K562 (cell line): ENCODE results near the gene CDC42EP5. TPM values are rescaled to one million over a fixed set of nuclear protein-coding genes. Genes with fewer than 3 reads are reported as not detected.

Experiments used
- HNRNPLL ChIP-seq: fragments of 200-400 bp; formaldehyde crosslinking; IDR thresholded peaks from 2 replicates; pipeline ENCODE4 v1.6.1; 2017; ENCODE audit warnings: low read length, low read depth, mild to moderate bottlenecking; ENCODE audit not compliant: poor library complexity, severe bottlenecking
- KLF10 ChIP-seq: fragments of 250-450 bp; sonication (Bioruptor Pico); IDR thresholded peaks from 2 replicates; pipeline ENCODE4 v1.6.1; 2021; ENCODE audit warnings: matching md5 sums
- MGA ChIP-seq: fragments of 450-650 bp; IDR thresholded peaks from 2 replicates; pipeline ENCODE4 v1.6.1; 2016; ENCODE audit warnings: mild to moderate bottlenecking, moderate library complexity
- RBFOX2 ChIP-seq: fragments of 200-400 bp; formaldehyde crosslinking; IDR thresholded peaks from 2 replicates; pipeline ENCODE4 v1.6.1; 2017; ENCODE audit warnings: low read depth, mild to moderate bottlenecking, low read length, moderate library complexity
- SETDB1 ChIP-seq: IDR thresholded peaks from one replicate; pipeline ENCODE4 v1.6.1; 2012; ENCODE audit warnings: low read length, control low read depth, inconsistent platforms
- TGIF2 ChIP-seq: sonication (generic); formaldehyde crosslinking; IDR thresholded peaks from 2 replicates; pipeline ENCODE4 v1.8.1; 2022; ENCODE audit warnings: mild to moderate bottlenecking, missing genetic modification reagents, moderate library complexity
- THAP12 ChIP-seq: fragments of 250-450 bp; sonication (Bioruptor Pico); IDR thresholded peaks from 2 replicates; pipeline ENCODE4 v1.9.0; 2021; ENCODE audit warnings: mild to moderate bottlenecking, inconsistent platforms
- ZNF282 ChIP-seq: sonication (generic); formaldehyde crosslinking; IDR thresholded peaks from 2 replicates; pipeline ENCODE4 v1.8.1; 2023; ENCODE audit warnings: missing genetic modification reagents
- ZNF696 ChIP-seq: fragments of 250-450 bp; sonication (Bioruptor Pico); conservative IDR thresholded peaks from 2 replicates; pipeline ENCODE4 v1.4.0; 2020; ENCODE audit warnings: mild to moderate bottlenecking, moderate library complexity
- polyA plus RNA-seq, 8 experiments: library from polyadenylated mRNA; depleted of rRNA in 4 of 8; stranded (reverse) in 5 of 8; unstranded in 3 of 8; fragments of >200 nt; fragmentation: Nextera tagmentation in 2 of 8; fragmentation: Illumina TruSeq in 1 of 8; extraction: Ambion mirVana in 2 of 8; extraction: Trizol in 1 of 8; gene quantifications; 2 replicates each; pipeline versions ENCODE4 v1.2.1 to v1.2.3, GENCODE V29; 2011 to 2014; ENCODE audit warnings: inconsistent platforms in 1 of 8, missing spikeins in 1 of 8
- total RNA-seq, 7 experiments: library from RNA; depleted of rRNA in 6 of 7; stranded (reverse); fragments of >200 nt in 6 of 7; fragmentation: Illumina TruSeq in 2 of 7; extraction: Trizol in 2 of 7; gene quantifications; 2 replicates each; pipeline versions ENCODE4 v1.2.1 to v1.2.3, GENCODE V29; 2011 to 2021; ENCODE audit warnings: low replicate concordance in 1 of 7
- TF ChIP-seq, protein P1 (sequence below), 2 experiments: fragments of 150-350 bp in 1 of 2; IDR thresholded peaks; 2 replicates each; pipeline ENCODE4 v1.6.1; 2012 to 2016; ENCODE audit warnings: low read depth in 2 of 2, low read length in 2 of 2, mild to moderate bottlenecking in 1 of 2, moderate library complexity in 1 of 2

CDC42EP5 gene
- total and polyA plus RNA-seq, 9 of the 15 experiments (the other 6 are each of a cell fraction or from before 2014, with no cell fraction given): 0.15 to 0.38 TPM; not detected in 7

DNA sequence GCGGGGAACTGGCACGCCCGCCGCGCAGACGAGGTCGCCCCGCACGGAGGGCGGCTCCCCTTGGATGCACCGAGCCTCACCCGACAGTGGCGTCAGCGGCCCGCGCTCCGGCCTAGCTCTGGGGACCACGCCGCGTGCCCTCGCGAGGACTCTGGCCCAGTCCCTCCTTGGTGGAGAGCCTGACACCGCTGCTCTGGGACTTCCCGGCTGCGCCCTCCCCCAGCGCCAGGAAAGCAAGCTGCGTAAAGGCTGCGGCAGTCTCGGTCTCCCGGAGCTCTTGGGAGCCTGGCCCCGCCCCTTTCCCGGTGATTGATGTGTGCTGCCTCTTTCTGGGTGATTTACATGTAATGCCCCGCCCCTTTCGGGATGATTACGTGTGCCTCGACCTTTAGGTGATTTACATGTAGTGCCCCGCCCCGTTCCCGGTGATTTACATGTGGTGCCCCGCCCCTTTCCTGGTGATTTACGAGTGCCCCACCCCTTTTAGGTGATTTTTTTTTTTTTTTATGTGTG lies 9.5 kb downstream of the CDC42EP5 start, which contains the start of gene LENG9 (continued):
- no peak for TF ChIP-seq ZNF696 (CRISPR knock-in tag)
- TF ChIP-seq KLF10: no peak
- peak; percentile 61 for TF ChIP-seq RBFOX2
- no peak for TF ChIP-seq THAP12 (CRISPR knock-in tag)
- TF ChIP-seq SETDB1: no peak
- peak; percentile 99 for TF ChIP-seq HNRNPLL
- no peak for TF ChIP-seq TGIF2 (CRISPR knock-in tag)
- TF ChIP-seq ZNF282 (CRISPR knock-in tag): 0 out of 2 replicates have a peak, but pooled peaks have one; percentile 13
- TF ChIP-seq MGA: peak; percentile 82
- TF ChIP-seq, protein P1, sequence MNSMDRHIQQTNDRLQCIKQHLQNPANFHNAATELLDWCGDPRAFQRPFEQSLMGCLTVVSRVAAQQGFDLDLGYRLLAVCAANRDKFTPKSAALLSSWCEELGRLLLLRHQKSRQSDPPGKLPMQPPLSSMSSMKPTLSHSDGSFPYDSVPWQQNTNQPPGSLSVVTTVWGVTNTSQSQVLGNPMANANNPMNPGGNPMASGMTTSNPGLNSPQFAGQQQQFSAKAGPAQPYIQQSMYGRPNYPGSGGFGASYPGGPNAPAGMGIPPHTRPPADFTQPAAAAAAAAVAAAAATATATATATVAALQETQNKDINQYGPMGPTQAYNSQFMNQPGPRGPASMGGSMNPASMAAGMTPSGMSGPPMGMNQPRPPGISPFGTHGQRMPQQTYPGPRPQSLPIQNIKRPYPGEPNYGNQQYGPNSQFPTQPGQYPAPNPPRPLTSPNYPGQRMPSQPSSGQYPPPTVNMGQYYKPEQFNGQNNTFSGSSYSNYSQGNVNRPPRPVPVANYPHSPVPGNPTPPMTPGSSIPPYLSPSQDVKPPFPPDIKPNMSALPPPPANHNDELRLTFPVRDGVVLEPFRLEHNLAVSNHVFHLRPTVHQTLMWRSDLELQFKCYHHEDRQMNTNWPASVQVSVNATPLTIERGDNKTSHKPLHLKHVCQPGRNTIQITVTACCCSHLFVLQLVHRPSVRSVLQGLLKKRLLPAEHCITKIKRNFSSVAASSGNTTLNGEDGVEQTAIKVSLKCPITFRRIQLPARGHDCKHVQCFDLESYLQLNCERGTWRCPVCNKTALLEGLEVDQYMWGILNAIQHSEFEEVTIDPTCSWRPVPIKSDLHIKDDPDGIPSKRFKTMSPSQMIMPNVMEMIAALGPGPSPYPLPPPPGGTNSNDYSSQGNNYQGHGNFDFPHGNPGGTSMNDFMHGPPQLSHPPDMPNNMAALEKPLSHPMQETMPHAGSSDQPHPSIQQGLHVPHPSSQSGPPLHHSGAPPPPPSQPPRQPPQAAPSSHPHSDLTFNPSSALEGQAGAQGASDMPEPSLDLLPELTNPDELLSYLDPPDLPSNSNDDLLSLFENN (IDR thresholded peaks at IDR 0.05; ENCODE audit: low read depth in 2 of 2, low read length in 2 of 2): no peak
